LoVo (cell line): ENCODE data around the gene GDF7.

ENCODE experiments used
- DNase-seq: peaks from one replicate; pipeline ENCODE4 v3.0.0-alpha.2; 2016; ENCODE audit warnings: low spot score

Gene GDF7

DNA sequence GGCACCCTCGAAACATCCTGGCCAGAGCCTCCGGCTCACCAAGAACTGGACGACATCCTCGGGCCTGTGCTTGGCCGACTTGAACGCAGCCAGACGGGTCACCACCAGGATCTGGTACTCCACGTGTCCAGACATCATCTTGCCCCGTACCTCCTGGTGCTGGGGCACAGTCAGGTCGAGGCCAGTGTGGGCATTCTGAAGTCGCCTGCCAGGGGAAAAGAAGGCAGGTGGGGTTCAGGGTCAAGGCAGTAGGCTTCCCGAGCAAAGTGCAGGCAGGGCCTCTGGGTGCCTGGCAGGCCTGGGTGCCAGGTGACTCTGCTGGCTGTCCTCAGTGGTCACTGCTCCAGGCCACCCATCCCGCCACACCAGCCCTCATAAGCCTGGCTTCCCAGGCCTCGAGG is 21.6 kb upstream of the GDF7 start:
- no peak for DNase-seq

DNA sequence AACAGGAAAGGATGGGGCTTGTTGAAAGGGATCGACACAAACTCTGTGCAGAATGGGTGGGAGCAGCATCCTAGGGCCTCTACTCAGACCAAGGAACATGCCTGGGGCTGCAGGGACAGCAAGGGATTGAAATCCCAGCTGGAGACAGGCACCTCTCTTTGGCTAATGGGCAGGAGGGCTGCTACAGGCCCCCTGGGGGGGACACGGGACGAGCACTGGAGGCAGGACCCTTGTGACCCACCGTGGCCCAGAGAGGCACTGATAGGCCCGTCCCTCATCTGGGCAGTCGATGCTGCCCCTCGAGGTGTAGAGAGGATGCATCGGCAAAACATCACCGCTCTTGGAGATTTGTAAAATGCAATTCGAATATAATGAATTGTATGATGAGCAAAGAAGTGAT is 21.2 kb upstream of the GDF7 start:
- no peak for DNase-seq

- no peak for DNase-seq
These were observed 20.5 kb upstream of the GDF7 start for GRCh38 chr2:20646446-20646845.

- DNase-seq: no peak
These were observed 19.7 kb upstream of the GDF7 start for GRCh38 chr2:20647211-20647610.

DNA sequence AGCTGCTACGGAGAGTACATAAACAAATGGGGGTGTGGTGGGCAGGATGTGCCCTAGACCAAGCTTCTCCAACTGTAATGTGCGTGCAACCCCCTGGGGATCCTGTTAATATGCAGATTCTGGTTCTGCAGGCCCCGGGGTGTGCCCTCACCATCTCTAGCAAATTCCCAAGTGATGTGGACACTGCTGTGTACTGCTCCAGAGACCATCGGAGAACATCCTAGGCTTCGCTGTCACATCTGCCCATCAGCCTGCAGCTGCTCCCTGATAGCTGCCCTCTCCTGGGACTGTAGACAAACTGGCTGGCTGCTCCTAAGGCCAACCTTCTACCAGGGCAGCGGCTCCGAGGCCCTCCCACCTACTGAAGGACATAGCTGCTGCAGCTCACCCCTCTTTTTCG is 19.2 kb upstream of the GDF7 start:
- DNase-seq: no peak

DNA sequence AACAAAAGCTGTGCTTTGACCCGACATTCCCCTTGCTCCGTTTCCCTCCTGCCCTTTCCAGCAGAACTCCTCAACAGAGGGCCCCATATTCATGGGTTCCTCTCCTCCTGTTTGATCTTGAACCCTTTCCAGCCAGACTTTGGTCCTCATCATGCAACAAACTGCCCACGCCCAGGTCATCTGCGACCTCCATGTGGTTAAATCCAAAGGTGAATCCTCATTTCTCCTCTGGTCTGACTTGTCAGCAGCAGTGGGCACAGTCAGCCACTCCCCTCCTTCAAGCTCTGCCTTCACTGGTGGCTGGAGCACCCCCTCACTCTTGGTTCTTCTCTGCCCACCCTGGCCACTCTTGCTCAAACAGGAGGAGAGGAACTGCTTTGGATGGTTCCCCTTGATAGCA is 18.7 kb upstream of the GDF7 start:
- no peak for DNase-seq

- DNase-seq: no peak
These were observed 18.1 kb upstream of the GDF7 start for GRCh38 chr2:20648831-20649230.

GRCh38 chr2:20649576-20649975 is 17.4 kb upstream of the GDF7 start:
- no peak for DNase-seq

DNA sequence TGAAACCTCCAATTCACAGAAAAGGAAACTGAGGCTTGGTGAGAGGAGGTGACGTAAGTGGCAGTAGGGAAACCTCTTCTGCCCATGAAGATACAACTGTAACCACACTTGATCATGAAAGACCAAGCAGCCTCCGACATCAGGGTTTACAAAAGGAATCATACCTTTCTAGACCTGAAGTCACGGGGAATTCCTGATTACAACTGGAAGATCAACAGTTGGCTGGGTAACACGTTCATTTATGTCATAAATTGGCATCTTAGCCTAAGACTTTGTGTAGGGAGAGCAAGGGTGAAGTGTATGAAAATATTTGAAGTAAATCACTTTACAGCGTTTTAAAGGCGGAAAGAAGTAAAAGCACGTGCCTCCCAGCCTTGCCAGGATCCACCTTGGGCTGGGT is 17.0 kb upstream of the GDF7 start:
- no peak for DNase-seq

DNA sequence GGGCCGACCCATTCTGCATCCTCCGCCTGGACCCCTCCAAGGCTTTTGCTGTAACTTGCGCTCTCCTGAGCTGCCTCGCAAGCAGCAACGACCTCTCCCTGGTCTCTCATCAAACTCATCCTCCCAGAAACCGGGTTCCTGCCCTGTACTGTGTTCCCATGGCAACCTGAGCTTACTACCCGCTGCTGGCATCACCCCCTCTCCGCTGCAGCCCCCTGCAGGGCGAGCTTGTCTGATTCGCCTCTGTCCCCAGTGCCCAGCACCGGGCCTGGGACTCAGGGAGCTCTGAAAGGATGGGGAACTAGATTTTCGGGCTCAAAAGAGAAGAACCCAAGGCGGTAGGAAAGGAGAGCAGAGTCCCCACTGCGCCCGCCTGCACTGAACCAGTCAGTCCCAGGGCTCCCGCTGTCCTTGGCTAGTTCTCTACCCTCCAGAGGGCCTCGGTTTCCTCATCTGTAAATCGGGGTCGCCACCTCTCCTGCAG is 16.5 kb upstream of the GDF7 start:
- peak; percentile 15 for DNase-seq

DNA sequence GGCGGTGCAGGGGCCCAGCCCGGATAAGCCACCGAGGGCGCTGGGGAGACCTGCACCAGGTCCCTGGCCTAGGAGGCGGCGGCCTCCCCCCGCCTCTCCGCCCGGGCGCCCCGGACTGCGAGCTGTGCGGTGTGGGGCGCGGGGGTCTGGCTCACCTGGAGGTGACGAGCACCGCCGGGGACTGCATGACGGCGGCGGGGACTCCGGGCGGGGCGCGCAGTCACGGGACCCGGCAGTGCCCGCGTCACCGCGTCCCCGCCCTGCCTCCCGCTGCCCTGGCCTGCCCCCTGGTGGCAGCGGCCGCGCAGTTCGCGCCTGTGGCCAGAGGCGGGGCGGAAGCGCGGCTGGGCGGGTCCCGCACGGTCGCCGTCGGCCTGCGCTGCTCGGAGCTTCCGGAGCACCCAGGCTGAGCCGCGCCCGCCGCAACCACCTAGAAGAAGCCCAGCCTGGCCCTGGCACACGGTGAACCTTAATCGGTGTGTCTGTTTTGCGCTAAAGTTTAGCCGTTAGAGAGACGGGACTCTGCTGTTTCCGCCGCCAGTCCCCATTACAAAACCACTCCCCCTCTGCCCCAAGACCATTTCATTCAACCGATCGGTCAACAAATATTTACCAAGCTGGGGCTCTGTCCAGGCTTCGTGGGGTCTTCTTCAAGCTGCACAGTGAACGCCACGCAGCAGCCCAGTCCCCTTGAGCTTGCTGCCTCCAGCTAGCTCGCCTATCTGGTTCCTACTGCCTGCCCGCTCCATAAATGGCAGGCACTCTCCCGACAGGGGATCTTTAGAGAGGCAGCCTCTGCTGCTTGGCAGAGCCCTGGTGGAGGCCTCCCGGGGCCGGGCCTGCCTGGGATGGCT is 15.8 kb upstream of the GDF7 start, which contains the start of gene HS1BP3:
HS1BP3 (minus strand) TSS at position 222 of the 854 bp plus-strand sequence; CDS start at position 187, 35 bp downstream.
- DNase-seq: peak; percentile 90

- DNase-seq: no peak
These were observed 15.2 kb upstream of the GDF7 start for GRCh38 chr2:20651731-20652099.

DNA sequence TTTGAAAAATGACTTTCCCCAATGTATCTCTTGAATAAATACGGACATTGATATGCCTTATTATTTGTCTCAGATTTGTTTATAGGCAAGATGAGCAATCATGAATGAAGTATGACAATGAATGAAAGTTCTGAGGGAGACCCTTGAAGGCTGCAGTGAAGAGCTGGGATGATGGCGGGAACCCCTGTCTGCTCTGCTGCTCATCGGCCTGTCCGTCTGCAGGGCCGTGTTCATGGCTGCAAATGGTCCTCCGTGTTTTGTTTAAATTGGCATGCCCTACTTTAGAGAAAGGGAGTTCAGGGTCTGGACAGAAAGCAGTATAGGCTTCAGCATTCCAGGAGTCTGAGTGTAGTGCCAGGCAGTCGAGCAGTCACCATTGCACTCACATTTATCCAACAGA is 14.8 kb upstream of the GDF7 start:
- DNase-seq: no peak

- DNase-seq: no peak
These were observed 14.0 kb upstream of the GDF7 start for GRCh38 chr2:20652673-20653575.

- no peak for DNase-seq
These were observed 13.0 kb upstream of the GDF7 start for GRCh38 chr2:20653695-20654534.

DNA sequence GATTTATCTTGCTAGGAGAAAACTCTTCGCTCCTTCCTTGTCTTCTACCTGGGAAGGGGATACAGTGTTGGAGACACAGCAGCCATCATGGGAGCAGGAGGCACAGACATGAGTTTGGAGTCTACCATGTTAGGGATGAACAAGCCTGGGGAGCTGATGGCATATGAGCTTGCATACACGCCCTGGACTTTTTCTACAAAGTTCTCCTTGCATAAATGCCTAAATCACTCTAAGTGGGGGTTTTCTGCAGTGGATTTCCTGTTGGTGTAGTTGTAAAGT is 12.5 kb upstream of the GDF7 start:
- DNase-seq: no peak

GRCh38 chr2:20656561-20656960 is 10.4 kb upstream of the GDF7 start:
- DNase-seq: no peak

DNA sequence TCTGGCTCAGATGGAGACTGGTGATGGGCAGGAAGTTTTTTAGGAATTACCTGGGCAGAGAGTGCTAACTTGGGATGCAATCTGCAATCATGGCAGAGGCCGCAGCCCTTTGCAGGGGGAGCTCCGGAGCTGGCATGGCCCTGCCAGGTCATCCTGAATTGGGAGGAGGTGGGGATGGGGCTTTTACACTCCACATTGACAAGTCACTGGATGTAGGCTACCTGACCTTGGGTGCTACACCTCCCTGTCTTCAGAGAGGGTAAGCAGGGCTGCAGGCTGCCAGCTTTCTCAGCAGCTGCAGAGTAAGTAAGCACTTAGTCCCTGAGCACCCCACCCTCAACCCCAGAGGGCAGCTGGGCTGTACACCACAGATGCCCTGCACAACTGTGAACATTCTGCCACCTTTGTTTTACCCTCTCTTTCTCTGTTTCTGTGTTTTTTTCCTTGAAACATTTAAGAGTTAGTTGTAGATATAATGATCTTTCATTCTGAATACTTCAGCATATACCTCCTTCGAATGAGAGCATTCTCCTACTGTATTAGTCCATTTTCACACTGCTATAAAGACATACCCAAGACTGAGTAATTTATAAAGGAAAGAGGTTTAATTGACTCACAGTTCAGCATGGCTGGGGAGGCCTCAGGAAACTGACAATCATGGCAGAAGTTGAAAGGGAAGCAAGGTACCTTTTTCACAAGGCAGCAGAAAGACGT is 9.3 kb upstream of the GDF7 start:
- no peak for DNase-seq

GRCh38 chr2:20660506-20661420 is 6.2 kb upstream of the GDF7 start:
- no peak for DNase-seq
